ENCODE measurements around the gene SPINT2.

SPINT2 gene

DNA sequence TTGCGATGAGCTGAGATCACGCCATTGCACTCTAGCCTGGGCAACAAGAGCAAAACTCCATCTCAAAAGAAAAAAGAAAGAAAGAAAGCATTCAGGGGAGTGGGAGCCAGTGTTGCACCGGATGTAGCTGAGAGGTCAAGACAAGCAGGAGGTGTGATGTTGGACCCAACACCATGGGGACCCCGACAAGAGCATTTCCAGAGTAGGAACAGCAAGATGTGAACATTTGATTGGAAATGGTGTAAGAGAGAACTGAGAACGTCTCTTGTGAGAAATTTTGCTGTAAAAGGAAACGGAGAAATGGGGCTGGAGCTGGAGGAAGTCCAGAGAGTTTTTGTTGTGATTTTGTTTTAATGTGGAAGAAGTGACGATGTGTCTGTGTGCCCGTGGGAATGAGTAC lies 24.6 kb upstream of the SPINT2 start:
- no peak for DNase-seq (ENCODE audit: low read depth)

GRCh38 chr19:38243279-38243673 lies 21.1 kb upstream of the SPINT2 start:
- DNase-seq (ENCODE audit: low read depth), result no peak

DNA sequence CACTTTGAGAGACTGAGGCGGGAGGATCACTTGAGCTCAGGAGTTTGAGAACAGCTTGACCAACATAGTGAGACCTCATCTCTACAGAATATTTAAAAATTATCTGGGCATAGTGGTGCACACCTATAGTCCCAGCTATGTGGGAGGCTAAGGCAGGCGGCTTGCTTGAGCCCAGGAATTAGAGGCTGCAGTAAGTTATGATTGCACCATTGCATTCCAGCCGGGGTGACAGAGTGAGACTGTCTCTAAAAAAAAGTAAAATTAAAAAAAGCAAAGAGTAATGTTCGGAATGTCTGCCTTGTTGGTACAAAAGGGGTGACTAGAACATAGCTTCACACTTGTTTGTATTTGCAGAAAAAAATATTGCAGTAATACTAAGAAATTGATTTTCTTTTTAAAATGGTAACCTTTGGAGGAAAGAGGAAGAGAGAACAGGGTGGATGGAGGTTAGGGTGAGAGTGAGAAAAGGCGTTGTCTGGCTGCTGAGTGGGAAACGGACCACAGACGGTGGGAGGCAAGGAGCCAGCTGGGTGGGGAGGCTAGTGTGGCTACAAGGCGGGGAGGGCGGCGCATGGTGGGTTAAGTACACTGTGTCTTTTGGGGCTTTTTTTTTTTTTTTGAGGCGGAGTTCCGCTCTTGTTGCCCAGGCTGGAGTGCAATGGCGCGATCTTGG lies 18.4 kb upstream of the SPINT2 start:
- DNase-seq (ENCODE audit: low read depth), result peak; percentile 79

GRCh38 chr19:38247126-38247525 lies 17.2 kb upstream of the SPINT2 start:
- DNase-seq (ENCODE audit: low read depth), result peak; percentile 53

- peak; percentile 44 for DNase-seq (ENCODE audit: low read depth)
Measured at GRCh38 chr19:38247734-38248268, 16.6 kb upstream of the SPINT2 start.

- no peak for DNase-seq (ENCODE audit: low read depth)
Measured at GRCh38 chr19:38248421-38248820, 16.0 kb upstream of the SPINT2 start.

- DNase-seq (ENCODE audit: low read depth), result no peak
Measured at GRCh38 chr19:38250428-38250820, 13.9 kb upstream of the SPINT2 start.

DNA sequence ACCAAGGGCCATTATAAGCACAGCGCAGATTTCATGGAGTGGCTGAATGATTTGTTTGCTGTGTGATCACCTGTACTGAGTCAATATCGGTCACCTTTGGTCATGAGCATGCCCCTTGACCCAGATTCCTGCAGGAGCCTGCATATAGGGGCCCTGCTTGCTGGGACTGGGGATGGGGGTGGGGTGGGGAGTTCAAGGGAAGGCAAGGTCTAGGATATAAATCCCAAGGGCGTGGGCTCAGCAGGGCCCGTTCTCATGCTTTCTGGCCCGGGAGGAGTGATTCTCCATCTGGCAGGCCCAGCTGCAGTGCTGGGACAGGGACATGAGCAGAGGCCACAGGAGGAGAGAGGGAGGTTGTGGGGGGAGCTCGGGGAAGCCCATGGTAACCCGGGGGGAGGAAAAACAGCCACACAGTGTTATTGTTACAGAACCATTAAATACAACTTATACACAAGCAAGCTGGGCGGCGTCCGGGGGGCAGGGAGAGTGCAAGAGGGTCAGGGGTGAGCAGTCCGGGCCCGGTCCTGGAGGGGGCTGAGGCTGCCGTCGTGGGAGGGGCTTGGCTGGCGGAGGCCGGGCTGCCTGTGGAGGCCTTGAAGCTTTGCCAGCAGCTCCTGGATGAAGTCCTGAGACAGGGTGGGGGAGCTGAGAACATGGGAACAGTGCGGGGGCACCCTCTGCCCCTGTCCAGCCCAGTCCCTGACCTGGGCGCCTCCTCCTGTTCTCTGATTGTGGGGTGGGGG lies 13.4 kb upstream of the SPINT2 start:
- peak; percentile 47 for DNase-seq (ENCODE audit: low read depth)

GRCh38 chr19:38251564-38252051 lies 12.8 kb upstream of the SPINT2 start:
- peak; percentile 77 for DNase-seq (ENCODE audit: low read depth)

DNA sequence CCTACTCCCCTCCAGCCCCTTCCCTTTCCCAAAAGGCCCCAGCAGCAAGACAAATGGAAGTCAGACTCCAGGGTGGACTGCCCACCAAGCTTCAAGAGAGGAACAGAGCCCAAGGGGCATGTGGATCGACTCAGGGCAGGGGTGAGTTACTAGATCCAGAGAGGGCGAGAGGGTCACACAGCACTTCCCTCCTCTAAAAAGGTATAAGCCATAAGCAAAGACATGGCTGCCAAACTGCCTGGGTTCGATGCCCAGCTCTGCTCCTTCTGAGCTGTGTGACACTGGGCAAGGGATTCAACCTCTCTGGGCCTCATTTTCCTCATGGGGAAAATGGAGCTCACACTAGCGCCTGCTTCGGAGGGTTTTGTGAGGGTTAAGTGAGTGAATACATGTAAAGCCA lies 12.0 kb upstream of the SPINT2 start:
- DNase-seq (ENCODE audit: low read depth), result no peak

DNA sequence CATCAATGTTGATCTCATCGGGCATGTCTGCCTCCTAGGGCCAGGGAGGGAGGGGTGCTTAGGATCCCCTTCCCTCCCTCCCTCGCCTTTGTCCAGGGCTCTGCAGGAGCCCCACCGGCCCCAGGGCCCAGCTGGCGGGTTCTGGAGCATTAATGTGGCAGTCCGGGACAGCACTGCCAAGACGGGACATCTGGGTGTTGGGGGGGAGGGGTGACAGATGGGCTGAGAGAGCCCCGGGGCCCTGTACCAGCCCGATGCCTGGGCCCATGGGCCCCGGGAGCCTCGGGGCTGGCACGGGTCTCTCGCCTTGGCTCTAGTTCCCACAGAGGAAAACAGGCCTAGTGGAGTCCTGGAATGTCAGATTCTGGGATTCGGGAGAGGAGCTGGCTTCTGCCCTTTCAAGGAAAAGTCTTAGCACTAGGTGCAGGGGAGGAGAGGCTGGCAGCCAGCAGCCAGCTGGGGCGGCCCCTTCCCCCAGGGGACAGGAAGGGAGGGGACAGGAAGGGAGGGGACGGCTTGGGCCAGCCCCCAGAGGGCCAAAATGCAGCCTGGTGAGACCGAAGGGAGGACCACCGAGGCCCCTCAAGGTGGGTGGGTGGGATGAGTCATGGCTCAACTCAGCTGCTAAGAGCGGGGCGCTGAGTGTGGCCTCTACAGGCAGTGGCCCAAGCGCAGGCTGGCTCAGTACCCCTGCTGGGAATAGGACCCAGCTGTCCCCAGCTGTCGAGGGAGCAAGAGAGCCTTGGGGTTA lies 11.3 kb upstream of the SPINT2 start:
- DNase-seq (ENCODE audit: low read depth), result no peak

DNA sequence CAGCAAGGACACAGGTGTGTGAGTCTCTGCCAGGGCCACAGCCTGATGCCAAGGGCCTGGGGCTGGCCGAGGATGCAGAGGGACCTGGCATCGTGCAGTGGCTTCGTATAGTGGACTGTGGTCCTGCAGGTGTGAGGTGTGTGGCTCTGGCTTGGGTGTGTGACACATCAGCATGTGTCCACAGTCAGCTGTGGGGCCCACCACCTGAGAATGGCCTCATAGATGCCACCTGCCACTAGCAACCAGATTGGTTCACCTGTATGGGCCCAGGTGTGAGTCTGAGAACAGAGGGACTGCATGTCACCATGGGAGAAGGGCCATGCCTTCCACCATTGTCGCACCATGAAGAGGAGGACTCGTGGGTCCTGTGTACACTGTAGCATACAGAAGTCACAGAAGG lies 10.6 kb upstream of the SPINT2 start:
- no peak for DNase-seq (ENCODE audit: low read depth)

DNA sequence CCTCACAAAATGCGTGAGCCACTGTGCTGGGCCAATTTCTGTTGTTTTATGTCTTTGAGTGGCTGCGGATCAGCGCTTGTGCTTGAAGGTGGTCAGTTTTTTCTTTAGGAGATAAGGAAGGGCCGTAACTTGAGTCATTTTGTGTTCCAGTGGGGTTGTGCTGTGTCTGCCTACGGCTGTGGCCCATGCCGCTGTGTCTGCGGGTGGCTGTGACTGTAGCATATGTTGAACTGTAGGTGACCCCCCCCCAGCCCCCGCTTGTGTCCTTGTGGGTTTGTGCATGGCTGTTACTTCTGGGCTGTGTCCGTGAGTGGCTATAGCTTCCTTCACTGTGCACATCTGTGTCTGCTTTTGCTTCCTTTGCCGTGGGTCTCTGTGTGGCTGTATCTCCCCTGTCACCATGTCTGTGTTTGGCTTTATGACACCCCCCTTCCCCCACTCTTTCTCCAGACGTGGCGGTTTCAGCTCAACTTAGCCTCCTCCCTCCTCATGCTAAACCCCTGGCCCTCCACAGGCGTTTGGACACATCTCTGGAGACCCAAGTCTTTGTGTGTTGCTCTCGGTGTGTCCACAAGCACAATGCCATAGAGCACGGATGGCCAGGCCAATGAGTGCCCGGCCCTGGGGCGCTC lies 8.9 kb upstream of the SPINT2 start:
- no peak for DNase-seq (ENCODE audit: low read depth)

DNA sequence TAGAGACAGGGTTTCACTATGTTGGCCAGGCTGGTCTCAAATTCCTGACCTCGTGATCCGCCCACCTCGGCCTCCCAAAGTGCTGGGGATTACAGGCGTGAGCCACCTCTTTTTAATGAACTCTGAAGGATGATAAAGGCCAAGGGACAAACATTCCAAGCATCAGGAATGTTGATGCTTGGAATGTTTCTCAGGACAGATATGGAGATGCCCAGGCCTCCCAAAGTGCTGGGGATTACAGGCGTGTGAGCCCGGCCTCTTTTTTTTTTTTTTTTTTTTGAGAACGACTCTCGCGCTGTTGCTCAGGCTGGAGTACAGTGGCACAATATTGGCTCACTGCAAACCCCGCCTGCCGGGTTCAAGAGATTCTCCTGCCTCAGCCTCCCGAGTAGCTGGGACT lies 2.4 kb upstream of the SPINT2 start:
- DNase-seq (ENCODE audit: low read depth), result peak; percentile 56

DNA sequence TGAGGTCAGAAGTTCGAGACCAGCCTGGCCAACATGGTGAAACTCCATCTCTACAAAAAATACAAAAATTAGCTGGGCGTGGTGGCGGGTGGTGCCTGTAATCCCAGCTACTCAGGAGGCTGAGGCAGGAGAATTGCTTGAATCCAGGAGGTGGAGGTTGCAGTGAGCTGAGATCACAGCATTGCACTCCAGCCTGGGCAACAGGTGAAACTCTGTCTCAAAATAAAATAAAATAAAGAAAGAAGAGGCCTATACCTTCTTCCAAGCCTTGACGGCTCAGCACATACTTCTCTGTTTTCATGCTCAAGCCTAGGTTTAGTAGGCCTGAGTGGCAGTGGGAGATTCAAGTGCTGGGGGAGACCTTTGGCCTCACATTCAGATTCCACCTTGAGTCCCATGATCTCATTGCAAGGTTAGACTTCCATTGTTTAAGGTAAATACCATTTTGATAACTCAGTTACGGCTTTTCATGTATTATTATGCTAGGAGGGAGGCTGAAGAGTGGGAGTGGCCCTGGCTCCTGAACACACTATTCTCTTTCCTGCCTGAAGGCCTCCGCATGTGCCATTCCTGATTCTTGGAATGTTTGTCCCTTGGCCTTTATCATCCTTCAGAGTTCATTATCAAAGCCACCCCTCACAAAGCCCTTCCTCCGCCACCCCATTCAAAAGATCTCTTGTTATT lies 1.6 kb upstream of the SPINT2 start:
- no peak for DNase-seq (ENCODE audit: low read depth)

DNA sequence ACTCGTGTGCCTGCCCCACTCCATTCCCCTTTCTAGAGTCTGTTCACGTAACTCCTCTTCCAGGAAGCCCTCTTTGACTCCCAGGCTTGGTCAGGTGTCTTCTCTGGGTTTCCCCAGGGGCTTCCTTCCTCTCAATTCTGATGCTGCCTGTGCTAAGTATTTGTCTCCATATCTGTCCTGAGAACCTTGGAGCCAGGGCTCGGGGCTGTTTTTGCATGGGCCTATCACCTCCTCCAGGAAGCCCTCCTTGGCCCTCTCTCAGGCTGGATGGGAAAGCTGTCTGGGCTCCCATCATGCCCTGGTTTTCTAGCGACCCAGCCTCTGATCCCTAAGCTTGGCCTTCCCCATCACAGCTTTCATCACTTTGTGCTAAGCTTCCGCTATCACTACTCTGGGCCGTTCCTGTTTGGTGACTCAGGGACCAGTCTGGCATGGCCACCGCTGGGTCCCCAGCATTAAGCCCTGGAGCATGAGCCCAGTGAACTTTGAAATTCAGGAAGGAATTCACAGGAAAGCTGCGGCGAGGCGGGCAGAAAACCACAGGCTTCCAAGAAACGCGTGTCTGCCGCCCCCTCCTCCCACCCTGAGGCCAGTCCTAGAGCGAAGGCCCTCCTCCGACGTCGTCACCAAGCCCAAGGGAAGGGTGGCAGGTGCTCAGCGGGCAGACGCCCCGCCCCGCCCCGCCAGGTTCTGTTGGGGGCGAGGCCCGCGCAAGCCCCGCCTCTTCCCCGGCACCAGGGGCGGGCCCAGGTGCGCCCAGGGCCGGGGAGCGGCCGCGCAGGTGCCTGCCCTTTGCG lies 486 bp upstream of the SPINT2 start:
- peak; percentile 96 for DNase-seq (ENCODE audit: low read depth)

GRCh38 chr19:38265213-38265861 lies 964 bp downstream of the SPINT2 start:
- no peak for DNase-seq (ENCODE audit: low read depth)

DNA sequence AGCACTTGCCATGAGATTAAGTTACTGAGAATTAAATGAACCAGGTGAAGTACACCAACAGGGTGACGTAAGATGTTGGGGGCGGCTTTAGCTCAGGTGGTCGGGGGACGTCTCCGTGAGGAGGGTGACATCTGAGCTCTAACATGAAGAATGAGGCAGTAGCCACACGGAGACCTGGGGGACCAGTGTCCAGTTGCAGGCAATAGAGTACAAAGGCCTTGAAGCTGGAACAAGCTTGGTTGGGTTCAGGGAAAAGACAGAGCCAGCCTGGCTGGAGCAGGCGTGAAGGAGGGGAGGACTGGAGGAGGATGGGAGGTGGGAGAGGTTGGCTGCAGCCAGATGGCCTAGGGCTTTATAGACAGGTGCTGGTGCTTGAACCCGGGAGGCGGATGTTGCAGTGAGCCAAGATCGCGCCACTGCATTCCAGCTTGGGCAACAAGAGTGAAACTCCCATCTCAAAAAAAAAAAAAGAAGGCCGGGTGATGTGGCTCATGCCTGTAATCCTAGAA lies 1.6 kb downstream of the SPINT2 start:
- DNase-seq (ENCODE audit: low read depth), result no peak

DNA sequence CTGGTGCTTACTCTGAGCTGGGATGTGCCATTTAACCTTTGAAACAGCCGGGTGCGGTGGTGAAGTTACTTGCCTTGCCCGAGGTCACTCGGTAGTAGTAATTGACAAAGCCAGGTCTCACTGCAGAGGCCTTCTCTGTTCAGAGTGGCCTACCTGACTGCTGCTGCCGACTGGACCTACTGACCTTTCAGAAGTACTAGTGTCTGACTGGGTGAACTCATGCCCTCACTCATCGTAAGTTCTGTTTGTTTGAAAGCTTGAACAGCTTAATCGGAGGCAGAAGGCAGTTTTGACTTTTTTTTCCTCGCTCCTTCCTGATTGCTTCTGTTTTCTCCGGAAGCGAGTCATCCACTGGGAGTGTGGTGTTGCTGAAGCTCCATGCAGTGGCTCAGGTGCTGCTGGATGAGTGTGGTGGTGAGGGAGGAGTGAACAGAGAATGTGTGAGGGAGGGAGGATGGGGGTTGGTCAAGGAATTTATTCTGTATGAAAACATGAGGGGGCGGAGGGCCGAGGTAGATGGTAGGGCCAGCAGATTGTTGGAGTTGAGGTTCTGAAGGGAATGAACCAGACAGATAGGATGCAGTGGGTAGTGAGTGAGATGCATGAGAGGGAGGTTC lies 2.7 kb downstream of the SPINT2 start:
- peak; percentile 66 for DNase-seq (ENCODE audit: low read depth)

Data from EH (cell line).